T-helper 2 cell treated with Interferon-gamma antibody and Interleukin-4, amounts not matched to agents 5 μg/mL and 100 μg/mL, for 36 hours (primary cell): ENCODE measurements around the gene TMEM164.

Experiments used
- DNase-seq: peaks from one replicate; pipeline ENCODE4 v3.0.0; 2021; ENCODE audit warnings: low spot score
- H3K27ac Mint-ChIP-seq: one replicate; pipeline ENCODE4 v1.8.0; 2021; ENCODE audit warnings: mild to moderate bottlenecking, mixed read lengths
- H3K27me3 Mint-ChIP-seq: one replicate; pipeline ENCODE4 v1.8.0; 2021; ENCODE audit warnings: low read depth, mixed read lengths
- H3K36me3 Mint-ChIP-seq: one replicate; pipeline ENCODE4 v1.8.0; 2021; ENCODE audit warnings: low read depth, mixed read lengths
- H3K4me1 Mint-ChIP-seq: one replicate; pipeline ENCODE4 v1.8.0; 2021; ENCODE audit warnings: low read depth, mixed read lengths
- H3K4me3 Mint-ChIP-seq: one replicate; pipeline ENCODE4 v1.8.0; 2022; ENCODE audit warnings: mild to moderate bottlenecking, moderate library complexity, mixed read lengths
- H3K9me3 Mint-ChIP-seq: one replicate; pipeline ENCODE4 v1.8.0; 2021; ENCODE audit warnings: mixed read lengths

Gene TMEM164

GRCh38 chrX:110226931-110227330, 224.0 kb downstream of the TMEM164 start:
- H3K4me1 Mint-ChIP-seq: peaks cover 18% of the 10 kb centered on the region
- peaks cover 10% of the 10 kb centered on the region for H3K36me3 Mint-ChIP-seq
- H3K27ac Mint-ChIP-seq: no peak overlapping the region
- peaks cover 6% of the 10 kb centered on the region for H3K9me3 Mint-ChIP-seq
- DNase-seq: no peak
- H3K27me3 Mint-ChIP-seq: no peaks in the 10 kb centered on the region
- H3K4me3 Mint-ChIP-seq: no peak overlapping the region
